GM12878 (cell line): Measurements from ENCODE around the gene SAXO1. TPM values are rescaled to one million over a fixed set of nuclear protein-coding genes. Genes with fewer than 3 reads are reported as not detected.

Experiments used
- ATAC-seq: fragments of 200-7000 bp; cut with Tn5 transposase; 3 replicates; pipeline ENCODE4 v1.9.1; 2020; ENCODE audit warnings: mild to moderate bottlenecking, moderate library complexity
- BruUV-seq: library from RNA; stranded (reverse); fragments of 400-500 nt; replicated peaks from 2 replicates; lab custom pipeline; 2021; lab: Mats Ljungman, UMichigan
- CTCF ChIA-PET: fragments of 300-600 bp; sonication (Branson Sonifier 250); formaldehyde crosslinking; extraction: SDS; loops from one replicate; lab custom pipeline; 2021; ENCODE audit warnings: inconsistent platforms; lab: Yijun Ruan, JAX
- POLR2A ChIA-PET: fragments of 350-600 bp; formaldehyde crosslinking; extraction: SDS; loops from one replicate; lab custom pipeline; 2021; ENCODE audit warnings: inconsistent platforms; lab: Charles Lee
- RAD21 ChIA-PET: fragments of 300-600 bp; sonication (Branson Sonifier 250); formaldehyde crosslinking; loops from one replicate; lab custom pipeline; 2023; ENCODE audit warnings: antibody characterized with exemption; ENCODE audit not compliant: unreplicated experiment; lab: Charles Lee
- SMC1A ChIA-PET: fragments of 300-600 bp; sonication (Branson Sonifier 250); formaldehyde crosslinking; loops from one replicate; lab custom pipeline; 2023; ENCODE audit not compliant: unreplicated experiment, uncharacterized antibody; lab: Charles Lee
- DNase-seq: peaks from one replicate; pipeline ENCODE4 v3.0.0-alpha.2; 2011; ENCODE audit warnings: low read depth, low spot score
- FAIRE-seq: peaks from 3 replicates; lab custom pipeline; 2011; peaks lifted over from hg19 to GRCh38; lab: Jason Lieb, UNC
- H2AFZ ChIP-seq: 2 replicates; pipeline ENCODE4 v1.6.0; 2011; ENCODE audit warnings: low read depth, low read length, control low read depth; ENCODE audit not compliant: control insufficient read depth
- H3K27ac ChIP-seq: 2 replicates; pipeline ENCODE4 v1.5.1; 2011; ENCODE audit warnings: control low read depth; ENCODE audit not compliant: control insufficient read depth, insufficient read depth
- H3K27me3 ChIP-seq, 2 experiments: replicated peaks in 1 of 2; 2 replicates each; pipeline versions ENCODE4 v1.6.0 to v1.6.1; 2011; ENCODE audit warnings: low read length in 1 of 2; ENCODE audit not compliant: control insufficient read depth in 2 of 2, insufficient read depth in 2 of 2
- H3K36me3 ChIP-seq, 2 experiments: 2 replicates each; pipeline ENCODE4 v1.5.1; 2011; ENCODE audit warnings: low read length in 1 of 2; ENCODE audit not compliant: control insufficient read depth in 2 of 2, insufficient read depth in 2 of 2
- H3K4me1 ChIP-seq: 2 replicates; pipeline ENCODE4 v1.6.1; 2011; ENCODE audit warnings: mild to moderate bottlenecking, low read length, moderate library complexity, mixed read lengths; ENCODE audit not compliant: control insufficient read depth, insufficient read depth
- H3K4me2 ChIP-seq: 2 replicates; pipeline ENCODE4 v1.6.0; 2011; ENCODE audit warnings: control low read depth; ENCODE audit not compliant: control insufficient read depth, insufficient read depth
- H3K4me3 ChIP-seq: fragments of 200-600 bp; sonication (generic); 2 replicates; pipeline ENCODE4 v1.5.1; 2016
- H3K79me2 ChIP-seq: 2 replicates; pipeline ENCODE4 v1.6.0; 2011; ENCODE audit warnings: low read length; ENCODE audit not compliant: control insufficient read depth, insufficient read depth
- H3K9ac ChIP-seq: 2 replicates; pipeline ENCODE4 v1.8.0; 2011; ENCODE audit warnings: low read length, control low read depth, mixed read lengths; ENCODE audit not compliant: control insufficient read depth, insufficient read depth
- H3K9me3 ChIP-seq: replicated peaks from 3 replicates; pipeline ENCODE4 v1.5.1; 2011; ENCODE audit warnings: mild to moderate bottlenecking, low read length; ENCODE audit not compliant: control insufficient read depth, insufficient read depth
- H4K20me1 ChIP-seq: 2 replicates; pipeline ENCODE4 v1.6.0; 2011; ENCODE audit not compliant: control insufficient read depth, insufficient read depth
- IKZF2 ChIP-seq, 2 experiments: fragments of 450-650 bp; IDR thresholded peaks; 2 replicates each; pipeline ENCODE4 v1.6.1; 2017; ENCODE audit warnings: mild to moderate bottlenecking in 2 of 2, moderate library complexity in 2 of 2
- MTA3 ChIP-seq: IDR thresholded peaks from 2 replicates; pipeline ENCODE4 v1.6.1; 2012; ENCODE audit warnings: low read length, inconsistent platforms, borderline replicate concordance
- NFYB ChIP-seq: IDR thresholded peaks from 2 replicates; pipeline ENCODE4 v1.6.1; 2011; ENCODE audit warnings: low read depth, mild to moderate bottlenecking, low read length, improper control_type of control experiment, moderate library complexity; ENCODE audit not compliant: insufficient read depth
- WGBS: methylation state at CpG from one replicate; pipeline ENCODE4 v1.1.6; 2016; ENCODE audit warnings: low lambda C conversion rate; ENCODE audit not compliant: insufficient replicate concordance, insufficient coverage; ENCODE audit errors: missing lambda C conversion rate; 5-methylcytosine and 5-hydroxymethylcytosine counted together
- in situ Hi-C: fragments of 300-500 bp; cut with MboI; formaldehyde crosslinking; loops from 9 replicates; pipeline ENCODE4 v1.14.3; 2018; ENCODE audit warnings: mixed read lengths
- intact Hi-C: fragments of 100-400 bp; cut with micrococcal nuclease; formaldehyde crosslinking; loops from one replicate; pipeline ENCODE4 v1.14.2; 2022; ENCODE audit not compliant: unreplicated experiment
- polyA plus RNA-seq, 11 experiments: library from polyadenylated mRNA; depleted of rRNA in 4 of 11; unstranded in 6 of 11; stranded (reverse) in 5 of 11; fragments of >200 nt; fragmentation: Nextera tagmentation in 4 of 11; fragmentation: Illumina TruSeq in 1 of 11; extraction: Ambion mirVana in 4 of 11; extraction: Trizol in 1 of 11; gene quantifications; 1 replicate in 1 of 11; 2 replicates in 10 of 11; pipeline versions ENCODE4 v1.2.1 to v1.2.3, GENCODE V29; 2011 to 2016; ENCODE audit warnings: inconsistent platforms in 2 of 11, missing spikeins in 2 of 11, low read depth in 1 of 11
- total RNA-seq, 4 experiments: library from RNA; depleted of rRNA in 3 of 4; stranded (reverse); fragments of >200 nt in 3 of 4; fragmentation: Illumina TruSeq in 1 of 4; extraction: Trizol in 1 of 4; gene quantifications; 2 replicates each; pipeline versions ENCODE4 v1.2.1 to v1.2.3, GENCODE V29; 2013 to 2021
- TF ChIP-seq, protein P1 (sequence below): IDR thresholded peaks from 2 replicates; pipeline ENCODE4 v1.6.1; 2012; ENCODE audit warnings: low read depth, low read length, improper control_type of control experiment
- TF ChIP-seq, protein P2 (sequence below): fragments of 450-650 bp; IDR thresholded peaks from 2 replicates; pipeline ENCODE4 v1.6.1; 2017; ENCODE audit warnings: antibody characterized with exemption, mild to moderate bottlenecking, moderate library complexity
- TF ChIP-seq, protein P3 (sequence below): fragments of 450-650 bp; IDR thresholded peaks from 2 replicates; pipeline ENCODE4 v1.6.1; 2017; ENCODE audit warnings: mild to moderate bottlenecking, moderate library complexity
- TF ChIP-seq, protein P4 (sequence below): fragments of 450-650 bp; IDR thresholded peaks from 2 replicates; pipeline ENCODE4 v1.6.1; 2017; ENCODE audit warnings: mild to moderate bottlenecking, moderate library complexity
- TF ChIP-seq, protein P5 (sequence below): fragments of 450-650 bp; conservative IDR thresholded peaks from 2 replicates; pipeline ENCODE4 v1.6.1; 2017; ENCODE audit warnings: mild to moderate bottlenecking, moderate library complexity

Gene SAXO1
- total and polyA plus RNA-seq, 10 of the 15 experiments (the other 5 are each of a cell fraction or from before 2014, with no cell fraction given), result under 0.01 to 0.01 TPM; not detected in 8

DNA sequence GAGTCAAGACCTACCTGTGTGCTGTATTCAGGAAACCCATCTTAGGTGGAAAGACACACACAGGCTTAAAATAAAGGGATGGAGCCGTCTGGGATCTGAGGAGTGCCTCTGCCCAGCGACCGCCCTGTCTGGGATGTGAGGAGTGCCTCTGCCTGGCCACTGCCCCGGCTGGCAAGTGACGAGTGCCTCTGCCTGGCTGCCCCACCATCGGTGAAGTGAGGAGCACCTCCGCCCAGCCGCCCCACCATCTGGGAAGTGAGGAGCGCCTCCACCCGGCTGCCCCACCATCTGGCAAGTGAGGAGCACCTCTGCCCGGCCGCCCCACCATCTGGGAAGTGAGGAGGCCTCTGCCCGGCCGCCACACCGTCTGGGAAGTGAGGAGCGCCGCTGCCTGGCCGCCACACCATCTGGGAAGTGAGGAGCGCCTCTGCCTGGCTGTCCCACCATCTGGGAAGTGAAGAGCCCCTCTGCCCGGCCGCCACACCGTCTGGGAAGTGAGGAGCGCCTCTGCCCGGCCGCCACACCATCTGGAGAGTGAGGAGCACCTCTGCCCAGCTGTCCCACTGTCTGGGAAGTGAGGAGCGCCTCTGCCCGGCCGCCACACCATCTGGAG is 33.7 kb downstream of the SAXO1 start:
- Histone ChIP-seq H2AFZ (no peak overlapping the region), H3K36me3 (no peaks in the 10 kb centered on the region), H3K4me1 (no peaks in the 10 kb centered on the region), H3K27ac (no peak overlapping the region), H3K9me3 (no peaks in the 10 kb centered on the region; the same call in 2 of the 3 replicates), H3K4me3 (no peak overlapping the region), H4K20me1 (no peaks in the 10 kb centered on the region), H3K4me2 (no peak overlapping the region), H3K9ac (no peak overlapping the region), H3K79me2 (no peaks in the 10 kb centered on the region), H3K27me3 (peaks cover 0 to 2% of the 10 kb centered on the region in 2 experiments; a peak in 1 of 4 replicates)
- ATAC-seq (no peak), FAIRE-seq (no peak), DNase-seq (no peak)
- RAD21 ChIA-PET, result no interaction called here
- 37% methylated on average over 25 of the region's 28 CpGs for WGBS
- no TSS peak for BruUV-seq
- POLR2A ChIA-PET, result no interaction called here
- CTCF ChIA-PET, result no interaction called here
- SMC1A ChIA-PET, result no interaction called here
- intact Hi-C loops, result no loop called here
- in situ Hi-C loops, result no loop called here
- TF ChIP-seq NFYB (no peak), IKZF2 (IDR thresholded peaks at IDR 0.05) (no peak), MTA3 (no peak)
- TF ChIP-seq, protein P1, sequence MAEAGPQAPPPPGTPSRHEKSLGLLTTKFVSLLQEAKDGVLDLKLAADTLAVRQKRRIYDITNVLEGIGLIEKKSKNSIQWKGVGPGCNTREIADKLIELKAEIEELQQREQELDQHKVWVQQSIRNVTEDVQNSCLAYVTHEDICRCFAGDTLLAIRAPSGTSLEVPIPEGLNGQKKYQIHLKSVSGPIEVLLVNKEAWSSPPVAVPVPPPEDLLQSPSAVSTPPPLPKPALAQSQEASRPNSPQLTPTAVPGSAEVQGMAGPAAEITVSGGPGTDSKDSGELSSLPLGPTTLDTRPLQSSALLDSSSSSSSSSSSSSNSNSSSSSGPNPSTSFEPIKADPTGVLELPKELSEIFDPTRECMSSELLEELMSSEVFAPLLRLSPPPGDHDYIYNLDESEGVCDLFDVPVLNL, result no peak
- TF ChIP-seq, protein P2, sequence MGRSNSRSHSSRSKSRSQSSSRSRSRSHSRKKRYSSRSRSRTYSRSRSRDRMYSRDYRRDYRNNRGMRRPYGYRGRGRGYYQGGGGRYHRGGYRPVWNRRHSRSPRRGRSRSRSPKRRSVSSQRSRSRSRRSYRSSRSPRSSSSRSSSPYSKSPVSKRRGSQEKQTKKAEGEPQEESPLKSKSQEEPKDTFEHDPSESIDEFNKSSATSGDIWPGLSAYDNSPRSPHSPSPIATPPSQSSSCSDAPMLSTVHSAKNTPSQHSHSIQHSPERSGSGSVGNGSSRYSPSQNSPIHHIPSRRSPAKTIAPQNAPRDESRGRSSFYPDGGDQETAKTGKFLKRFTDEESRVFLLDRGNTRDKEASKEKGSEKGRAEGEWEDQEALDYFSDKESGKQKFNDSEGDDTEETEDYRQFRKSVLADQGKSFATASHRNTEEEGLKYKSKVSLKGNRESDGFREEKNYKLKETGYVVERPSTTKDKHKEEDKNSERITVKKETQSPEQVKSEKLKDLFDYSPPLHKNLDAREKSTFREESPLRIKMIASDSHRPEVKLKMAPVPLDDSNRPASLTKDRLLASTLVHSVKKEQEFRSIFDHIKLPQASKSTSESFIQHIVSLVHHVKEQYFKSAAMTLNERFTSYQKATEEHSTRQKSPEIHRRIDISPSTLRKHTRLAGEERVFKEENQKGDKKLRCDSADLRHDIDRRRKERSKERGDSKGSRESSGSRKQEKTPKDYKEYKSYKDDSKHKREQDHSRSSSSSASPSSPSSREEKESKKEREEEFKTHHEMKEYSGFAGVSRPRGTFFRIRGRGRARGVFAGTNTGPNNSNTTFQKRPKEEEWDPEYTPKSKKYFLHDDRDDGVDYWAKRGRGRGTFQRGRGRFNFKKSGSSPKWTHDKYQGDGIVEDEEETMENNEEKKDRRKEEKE, result no peak
- TF ChIP-seq, protein P3, sequence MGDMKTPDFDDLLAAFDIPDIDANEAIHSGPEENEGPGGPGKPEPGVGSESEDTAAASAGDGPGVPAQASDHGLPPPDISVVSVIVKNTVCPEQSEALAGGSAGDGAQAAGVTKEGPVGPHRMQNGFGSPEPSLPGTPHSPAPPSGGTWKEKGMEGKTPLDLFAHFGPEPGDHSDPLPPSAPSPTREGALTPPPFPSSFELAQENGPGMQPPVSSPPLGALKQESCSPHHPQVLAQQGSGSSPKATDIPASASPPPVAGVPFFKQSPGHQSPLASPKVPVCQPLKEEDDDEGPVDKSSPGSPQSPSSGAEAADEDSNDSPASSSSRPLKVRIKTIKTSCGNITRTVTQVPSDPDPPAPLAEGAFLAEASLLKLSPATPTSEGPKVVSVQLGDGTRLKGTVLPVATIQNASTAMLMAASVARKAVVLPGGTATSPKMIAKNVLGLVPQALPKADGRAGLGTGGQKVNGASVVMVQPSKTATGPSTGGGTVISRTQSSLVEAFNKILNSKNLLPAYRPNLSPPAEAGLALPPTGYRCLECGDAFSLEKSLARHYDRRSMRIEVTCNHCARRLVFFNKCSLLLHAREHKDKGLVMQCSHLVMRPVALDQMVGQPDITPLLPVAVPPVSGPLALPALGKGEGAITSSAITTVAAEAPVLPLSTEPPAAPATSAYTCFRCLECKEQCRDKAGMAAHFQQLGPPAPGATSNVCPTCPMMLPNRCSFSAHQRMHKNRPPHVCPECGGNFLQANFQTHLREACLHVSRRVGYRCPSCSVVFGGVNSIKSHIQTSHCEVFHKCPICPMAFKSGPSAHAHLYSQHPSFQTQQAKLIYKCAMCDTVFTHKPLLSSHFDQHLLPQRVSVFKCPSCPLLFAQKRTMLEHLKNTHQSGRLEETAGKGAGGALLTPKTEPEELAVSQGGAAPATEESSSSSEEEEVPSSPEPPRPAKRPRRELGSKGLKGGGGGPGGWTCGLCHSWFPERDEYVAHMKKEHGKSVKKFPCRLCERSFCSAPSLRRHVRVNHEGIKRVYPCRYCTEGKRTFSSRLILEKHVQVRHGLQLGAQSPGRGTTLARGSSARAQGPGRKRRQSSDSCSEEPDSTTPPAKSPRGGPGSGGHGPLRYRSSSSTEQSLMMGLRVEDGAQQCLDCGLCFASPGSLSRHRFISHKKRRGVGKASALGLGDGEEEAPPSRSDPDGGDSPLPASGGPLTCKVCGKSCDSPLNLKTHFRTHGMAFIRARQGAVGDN, result no peak
- TF ChIP-seq, protein P4, sequence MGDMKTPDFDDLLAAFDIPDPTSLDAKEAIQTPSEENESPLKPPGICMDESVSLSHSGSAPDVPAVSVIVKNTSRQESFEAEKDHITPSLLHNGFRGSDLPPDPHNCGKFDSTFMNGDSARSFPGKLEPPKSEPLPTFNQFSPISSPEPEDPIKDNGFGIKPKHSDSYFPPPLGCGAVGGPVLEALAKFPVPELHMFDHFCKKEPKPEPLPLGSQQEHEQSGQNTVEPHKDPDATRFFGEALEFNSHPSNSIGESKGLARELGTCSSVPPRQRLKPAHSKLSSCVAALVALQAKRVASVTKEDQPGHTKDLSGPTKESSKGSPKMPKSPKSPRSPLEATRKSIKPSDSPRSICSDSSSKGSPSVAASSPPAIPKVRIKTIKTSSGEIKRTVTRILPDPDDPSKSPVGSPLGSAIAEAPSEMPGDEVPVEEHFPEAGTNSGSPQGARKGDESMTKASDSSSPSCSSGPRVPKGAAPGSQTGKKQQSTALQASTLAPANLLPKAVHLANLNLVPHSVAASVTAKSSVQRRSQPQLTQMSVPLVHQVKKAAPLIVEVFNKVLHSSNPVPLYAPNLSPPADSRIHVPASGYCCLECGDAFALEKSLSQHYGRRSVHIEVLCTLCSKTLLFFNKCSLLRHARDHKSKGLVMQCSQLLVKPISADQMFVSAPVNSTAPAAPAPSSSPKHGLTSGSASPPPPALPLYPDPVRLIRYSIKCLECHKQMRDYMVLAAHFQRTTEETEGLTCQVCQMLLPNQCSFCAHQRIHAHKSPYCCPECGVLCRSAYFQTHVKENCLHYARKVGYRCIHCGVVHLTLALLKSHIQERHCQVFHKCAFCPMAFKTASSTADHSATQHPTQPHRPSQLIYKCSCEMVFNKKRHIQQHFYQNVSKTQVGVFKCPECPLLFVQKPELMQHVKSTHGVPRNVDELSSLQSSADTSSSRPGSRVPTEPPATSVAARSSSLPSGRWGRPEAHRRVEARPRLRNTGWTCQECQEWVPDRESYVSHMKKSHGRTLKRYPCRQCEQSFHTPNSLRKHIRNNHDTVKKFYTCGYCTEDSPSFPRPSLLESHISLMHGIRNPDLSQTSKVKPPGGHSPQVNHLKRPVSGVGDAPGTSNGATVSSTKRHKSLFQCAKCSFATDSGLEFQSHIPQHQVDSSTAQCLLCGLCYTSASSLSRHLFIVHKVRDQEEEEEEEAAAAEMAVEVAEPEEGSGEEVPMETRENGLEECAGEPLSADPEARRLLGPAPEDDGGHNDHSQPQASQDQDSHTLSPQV, result no peak
- TF ChIP-seq, protein P5, sequence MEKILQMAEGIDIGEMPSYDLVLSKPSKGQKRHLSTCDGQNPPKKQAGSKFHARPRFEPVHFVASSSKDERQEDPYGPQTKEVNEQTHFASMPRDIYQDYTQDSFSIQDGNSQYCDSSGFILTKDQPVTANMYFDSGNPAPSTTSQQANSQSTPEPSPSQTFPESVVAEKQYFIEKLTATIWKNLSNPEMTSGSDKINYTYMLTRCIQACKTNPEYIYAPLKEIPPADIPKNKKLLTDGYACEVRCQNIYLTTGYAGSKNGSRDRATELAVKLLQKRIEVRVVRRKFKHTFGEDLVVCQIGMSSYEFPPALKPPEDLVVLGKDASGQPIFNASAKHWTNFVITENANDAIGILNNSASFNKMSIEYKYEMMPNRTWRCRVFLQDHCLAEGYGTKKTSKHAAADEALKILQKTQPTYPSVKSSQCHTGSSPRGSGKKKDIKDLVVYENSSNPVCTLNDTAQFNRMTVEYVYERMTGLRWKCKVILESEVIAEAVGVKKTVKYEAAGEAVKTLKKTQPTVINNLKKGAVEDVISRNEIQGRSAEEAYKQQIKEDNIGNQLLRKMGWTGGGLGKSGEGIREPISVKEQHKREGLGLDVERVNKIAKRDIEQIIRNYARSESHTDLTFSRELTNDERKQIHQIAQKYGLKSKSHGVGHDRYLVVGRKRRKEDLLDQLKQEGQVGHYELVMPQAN, result no peak
